Fibroblast of lung (primary cell): Measurements from ENCODE around the gene SRGAP1.

Experiments used
- CTCF ChIP-seq, 2 donors: IDR thresholded peaks in 1 of 2; conservative IDR thresholded peaks in 1 of 2; 1 replicate in 1 of 2; 2 replicates in 1 of 2; pipeline ENCODE4 v1.5.1; 2011 to 2012; ENCODE audit warnings: low read length in 2 of 2, control low read depth in 1 of 2, inconsistent platforms in 1 of 2, low read depth in 1 of 2, mild to moderate bottlenecking in 1 of 2
- EZH2 ChIP-seq: IDR thresholded peaks from 2 replicates; pipeline ENCODE4 v1.5.1; 2012; ENCODE audit warnings: low read length, control low read depth, mild to moderate bottlenecking; ENCODE audit errors: missing control alignments

GRCh38 chr12:64058541-64059265 is 214.2 kb downstream of the SRGAP1 start:
- TF ChIP-seq CTCF (conservative IDR thresholded peaks at IDR 0.05 in 1 of 2, IDR thresholded peaks at IDR 0.05 in 1 of 2; ENCODE audit: low read depth in 1 of 2, low read length in 2 of 2) (no peak), EZH2 (no peak)
